ENCODE results near the gene PPIA.
"Not testable (repeated sequence)": the region's sequence is repeated elsewhere in the genome, so short reads cannot be mapped to it uniquely, and the experiment has no call there.

The PPIA gene

GRCh38 chr7:44771358-44771757, 25.1 kb upstream of the PPIA start:
- Histone ChIP-seq H3K27ac (ENCODE audit: low read depth, low read length, poor library complexity, severe bottlenecking) (no peak overlapping the region), H3F3A (ENCODE audit: insufficient read depth, low read length) (no peaks in the 10 kb centered on the region), H3K9me2 (ENCODE audit: low read depth, low read length) (no peaks in the 10 kb centered on the region), H2AFZ (ENCODE audit: low read length) (no peak overlapping the region), H3K4me1 (ENCODE audit: insufficient read depth, low read length, severe bottlenecking) (peaks cover 37% of the 10 kb centered on the region), H3K4me2 (ENCODE audit: low read length) (no peak overlapping the region), H3K9me3 (ENCODE audit: low read length) (no peaks in the 10 kb centered on the region), H4K20me1 (ENCODE audit: insufficient read depth, low read length) (no peaks in the 10 kb centered on the region), H3K27me3 (ENCODE audit: insufficient read depth, low read length) (no peaks in the 10 kb centered on the region), H3K79me2 (ENCODE audit: insufficient read depth, low read length) (no peaks in the 10 kb centered on the region), H3K36me3 (ENCODE audit: insufficient read depth, low read length) (peaks cover 25% of the 10 kb centered on the region), H3K9ac (ENCODE audit: low read length) (no peak overlapping the region), H3K4me3 (ENCODE audit: low read depth, low read length, poor library complexity, severe bottlenecking) (no peak overlapping the region)
- TF ChIP-seq EZH2 (IDR thresholded peaks at IDR 0.05; ENCODE audit: borderline replicate concordance, low read length) (no peak), CTCF (IDR thresholded peaks at IDR 0.05; ENCODE audit: low read length) (no peak)

- no peaks in the 10 kb centered on the region for H3K27me3 ChIP-seq (ENCODE audit: insufficient read depth, low read length)
- H3F3A ChIP-seq (ENCODE audit: insufficient read depth, low read length), result no peaks in the 10 kb centered on the region
- no peak overlapping the region for H2AFZ ChIP-seq (ENCODE audit: low read length)
- H3K9ac ChIP-seq (ENCODE audit: low read length), result no peak overlapping the region
- H3K36me3 ChIP-seq (ENCODE audit: insufficient read depth, low read length), result peaks cover 14% of the 10 kb centered on the region
- no peaks in the 10 kb centered on the region for H3K9me3 ChIP-seq (ENCODE audit: low read length)
- no peak overlapping the region for H3K27ac ChIP-seq (ENCODE audit: low read depth, low read length, poor library complexity, severe bottlenecking)
- H3K79me2 ChIP-seq (ENCODE audit: insufficient read depth, low read length), result no peaks in the 10 kb centered on the region
- H3K4me2 ChIP-seq (ENCODE audit: low read length), result no peak overlapping the region
- no peaks in the 10 kb centered on the region for H3K9me2 ChIP-seq (ENCODE audit: low read depth, low read length)
- no peak overlapping the region for H3K4me3 ChIP-seq (ENCODE audit: low read depth, low read length, poor library complexity, severe bottlenecking)
- H4K20me1 ChIP-seq (ENCODE audit: insufficient read depth, low read length), result no peaks in the 10 kb centered on the region
- TF ChIP-seq CTCF (IDR thresholded peaks at IDR 0.05; ENCODE audit: low read length), result no peak
- TF ChIP-seq EZH2 (IDR thresholded peaks at IDR 0.05; ENCODE audit: borderline replicate concordance, low read length), result no peak
- H3K4me1 ChIP-seq (ENCODE audit: insufficient read depth, low read length, severe bottlenecking), result peaks cover 30% of the 10 kb centered on the region
These were observed 24.0 kb upstream of the PPIA start for GRCh38 chr7:44772440-44772839.

GRCh38 chr7:44772867-44773266, 23.6 kb upstream of the PPIA start:
- Histone ChIP-seq H3K36me3 (ENCODE audit: insufficient read depth, low read length) (peaks cover 10% of the 10 kb centered on the region), H3K9ac (ENCODE audit: low read length) (no peak overlapping the region), H3K4me2 (ENCODE audit: low read length) (no peak overlapping the region), H3K27ac (ENCODE audit: low read depth, low read length, poor library complexity, severe bottlenecking) (no peak overlapping the region), H3K27me3 (ENCODE audit: insufficient read depth, low read length) (no peaks in the 10 kb centered on the region), H4K20me1 (ENCODE audit: insufficient read depth, low read length) (no peaks in the 10 kb centered on the region), H3K9me3 (ENCODE audit: low read length) (no peaks in the 10 kb centered on the region), H2AFZ (ENCODE audit: low read length) (no peak overlapping the region), H3F3A (ENCODE audit: insufficient read depth, low read length) (no peaks in the 10 kb centered on the region), H3K9me2 (ENCODE audit: low read depth, low read length) (no peaks in the 10 kb centered on the region), H3K4me3 (ENCODE audit: low read depth, low read length, poor library complexity, severe bottlenecking) (no peak overlapping the region), H3K4me1 (ENCODE audit: insufficient read depth, low read length, severe bottlenecking) (peaks cover 26% of the 10 kb centered on the region), H3K79me2 (ENCODE audit: insufficient read depth, low read length) (no peaks in the 10 kb centered on the region)
- TF ChIP-seq CTCF (IDR thresholded peaks at IDR 0.05; ENCODE audit: low read length), result peak; percentile 53
- TF ChIP-seq EZH2 (IDR thresholded peaks at IDR 0.05; ENCODE audit: borderline replicate concordance, low read length), result no peak

GRCh38 chr7:44774486-44774885, 22.0 kb upstream of the PPIA start:
- not testable (repeated sequence) for H3K27me3 ChIP-seq (ENCODE audit: insufficient read depth, low read length); H3K9me2 ChIP-seq (ENCODE audit: low read depth, low read length); H3K9ac ChIP-seq (ENCODE audit: low read length); H2AFZ ChIP-seq (ENCODE audit: low read length); H3K27ac ChIP-seq (ENCODE audit: low read depth, low read length, poor library complexity, severe bottlenecking); H3K79me2 ChIP-seq (ENCODE audit: insufficient read depth, low read length); H4K20me1 ChIP-seq (ENCODE audit: insufficient read depth, low read length); H3K4me2 ChIP-seq (ENCODE audit: low read length); H3K4me3 ChIP-seq (ENCODE audit: low read depth, low read length, poor library complexity, severe bottlenecking); H3F3A ChIP-seq (ENCODE audit: insufficient read depth, low read length); H3K36me3 ChIP-seq (ENCODE audit: insufficient read depth, low read length); H3K9me3 ChIP-seq (ENCODE audit: low read length)
- H3K4me1 ChIP-seq (ENCODE audit: insufficient read depth, low read length, severe bottlenecking), result peaks cover 12% of the 10 kb centered on the region

Measured in OCI-LY1 (cell line).